HCT116 (cell line): ENCODE results near the gene SIVA1. TPM values are rescaled to one million over a fixed set of nuclear protein-coding genes. Genes with fewer than 3 reads are reported as not detected.

ENCODE experiments used
- ATAC-seq: fragments of 200-7000 bp; cut with Tn5 transposase; 2 replicates; pipeline ENCODE4 v1.9.1; 2020; ENCODE audit warnings: mild to moderate bottlenecking, moderate library complexity
- BruUV-seq: library from RNA; stranded (reverse); fragments of 400-500 nt; replicated peaks from 2 replicates; lab custom pipeline; 2021; lab: Mats Ljungman, UMichigan
- CTCF ChIA-PET: fragments of 300-600 bp; sonication (Branson Sonifier 250); formaldehyde crosslinking; loops from one replicate; lab custom pipeline; 2021; ENCODE audit warnings: antibody characterized with exemption; lab: Charles Lee
- POLR2A ChIA-PET: fragments of 300-600, 350-600 bp; sonication (Branson Sonifier 250); formaldehyde crosslinking; loops from one replicate; lab custom pipeline; 2021; ENCODE audit warnings: antibody characterized with exemption; lab: Charles Lee
- RAD21 ChIA-PET, 2 experiments: fragments of 300-600 bp; sonication (Branson Sonifier 250); formaldehyde crosslinking; loops; one replicate each; lab custom pipeline; 2023; ENCODE audit warnings: low total read pairs in 2 of 2; ENCODE audit not compliant: uncharacterized antibody in 2 of 2, unreplicated experiment in 2 of 2, low non-redundant PET in 1 of 2; lab: Charles Lee
- DNase-seq: peaks from one replicate; pipeline ENCODE4 v3.0.0-alpha.2; 2010; ENCODE audit warnings: low read depth, low spot score
- H2AFZ ChIP-seq: fragments of 200-600 bp; shearing (Covaris generic), sonication (generic); 2 replicates; pipeline ENCODE4 v1.6.1; 2017; ENCODE audit warnings: low read depth, mixed run types, mixed read lengths, antibody characterized with exemption, low read length; ENCODE audit not compliant: poor library complexity, severe bottlenecking
- H3K27ac ChIP-seq: 2 replicates; pipeline ENCODE4 v1.5.1; 2012; ENCODE audit warnings: low read depth, low read length
- H3K27me3 ChIP-seq: fragments of 200-600 bp; sonication (generic); 2 replicates; pipeline ENCODE4 v1.6.1; 2016; ENCODE audit warnings: mixed run types, low read length, mixed read lengths; ENCODE audit not compliant: insufficient read depth
- H3K36me3 ChIP-seq, 2 experiments: fragments of 200-500 bp in 1 of 2; fragments of 200-600 bp in 1 of 2; sonication (Bioruptor generic) in 1 of 2; sonication (generic) in 1 of 2; 2 replicates each; pipeline versions ENCODE4 v1.5.1 to v1.6.1; 2014 to 2016; ENCODE audit warnings: low read length in 2 of 2, inconsistent platforms in 1 of 2, mixed read lengths in 1 of 2, mixed run types in 1 of 2; ENCODE audit not compliant: insufficient read depth in 2 of 2, control insufficient read depth in 1 of 2
- H3K4me1 ChIP-seq, 2 experiments: fragments of 200-600 bp in 1 of 2; sonication (generic) in 1 of 2; 2 replicates each; pipeline versions ENCODE4 v1.5.1 to v1.6.1; 2012 to 2017; ENCODE audit warnings: low read length in 2 of 2, inconsistent platforms in 1 of 2, mild to moderate bottlenecking in 1 of 2, mixed read lengths in 1 of 2, mixed run types in 1 of 2, moderate library complexity in 1 of 2; ENCODE audit not compliant: insufficient read depth in 2 of 2, control insufficient read depth in 1 of 2
- H3K4me2 ChIP-seq: fragments of 200-600 bp; sonication (generic); 2 replicates; pipeline ENCODE4 v1.6.1; 2017; ENCODE audit warnings: mixed run types, low read length, mixed read lengths
- H3K4me3 ChIP-seq, 2 experiments: fragments of 200-600 bp in 1 of 2; sonication (generic) in 1 of 2; replicated peaks in 1 of 2; 2 replicates each; pipeline ENCODE4 v1.5.1; 2011 to 2016; ENCODE audit warnings: low read length in 2 of 2, control low read depth in 1 of 2, low read depth in 1 of 2, mild to moderate bottlenecking in 1 of 2, mixed read lengths in 1 of 2, mixed run types in 1 of 2
- H3K79me2 ChIP-seq: fragments of 200-600 bp; sonication (generic); 2 replicates; pipeline ENCODE4 v1.6.1; 2017; ENCODE audit warnings: mild to moderate bottlenecking, mixed run types, low read length, moderate library complexity, mixed read lengths; ENCODE audit not compliant: insufficient read depth
- H3K9ac ChIP-seq: fragments of 200-600 bp; sonication (generic); 2 replicates; pipeline ENCODE4 v1.6.1; 2016; ENCODE audit warnings: low read length, mixed read lengths
- H3K9me2 ChIP-seq: fragments of 200-600 bp; sonication (generic), shearing (Covaris generic); 2 replicates; pipeline ENCODE4 v1.6.1; 2017; ENCODE audit warnings: mixed run types, mild to moderate bottlenecking, moderate library complexity; ENCODE audit not compliant: insufficient read depth
- H3K9me3 ChIP-seq, 2 experiments: fragments of 200-500 bp in 1 of 2; fragments of 200-600 bp in 1 of 2; sonication (Bioruptor generic) in 1 of 2; sonication (generic) in 1 of 2; 2 replicates each; pipeline ENCODE4 v1.6.1; 2014 to 2017; ENCODE audit warnings: low read length in 2 of 2, mixed read lengths in 2 of 2, inconsistent platforms in 1 of 2, low read depth in 1 of 2, mild to moderate bottlenecking in 1 of 2, mixed run types in 1 of 2, moderate library complexity in 1 of 2; ENCODE audit not compliant: control insufficient read depth in 1 of 2, insufficient read depth in 1 of 2
- H4K20me1 ChIP-seq: fragments of 200-600 bp; sonication (generic), shearing (Covaris generic); 2 replicates; pipeline ENCODE4 v1.6.1; 2017; ENCODE audit warnings: mixed run types, mild to moderate bottlenecking, moderate library complexity; ENCODE audit not compliant: insufficient read depth
- ATF3 ChIP-seq: IDR thresholded peaks from 2 replicates; pipeline ENCODE4 v1.6.1; 2012
- CBX3 ChIP-seq: IDR thresholded peaks from 2 replicates; pipeline ENCODE4 v1.6.1; 2012; ENCODE audit warnings: low read depth
- CEBPB ChIP-seq: IDR thresholded peaks from 2 replicates; pipeline ENCODE4 v1.6.1; 2012; ENCODE audit warnings: low read depth
- CTCF ChIP-seq, 3 experiments: fragments of 200-600 bp in 1 of 3; sonication (generic) in 1 of 3; IDR thresholded peaks in 2 of 3; conservative IDR thresholded peaks in 1 of 3; 2 replicates each; pipeline ENCODE4 v1.5.1; 2012 to 2017; ENCODE audit warnings: low read depth in 2 of 3, low read length in 2 of 3, antibody characterized with exemption in 1 of 3, borderline replicate concordance in 1 of 3, control low read depth in 1 of 3, mild to moderate bottlenecking in 1 of 3, mixed read lengths in 1 of 3, mixed run types in 1 of 3, moderate library complexity in 1 of 3; ENCODE audit not compliant: insufficient read depth in 1 of 3
- EGR1 ChIP-seq: IDR thresholded peaks from 2 replicates; pipeline ENCODE4 v1.6.1; 2012; ENCODE audit warnings: low read depth
- ELF1 ChIP-seq: IDR thresholded peaks from 2 replicates; pipeline ENCODE4 v1.6.1; 2012; ENCODE audit warnings: low read depth, borderline replicate concordance
- FOSL1 ChIP-seq: IDR thresholded peaks from 2 replicates; pipeline ENCODE4 v1.6.1; 2012; ENCODE audit warnings: low read depth
- JUND ChIP-seq: IDR thresholded peaks from 2 replicates; pipeline ENCODE4 v1.6.1; 2012
- REST ChIP-seq: IDR thresholded peaks from 2 replicates; pipeline ENCODE4 v1.6.1; 2012; ENCODE audit warnings: low read depth
- SIN3A ChIP-seq: IDR thresholded peaks from 2 replicates; pipeline ENCODE4 v1.6.1; 2012; ENCODE audit warnings: low read depth
- SP1 ChIP-seq: IDR thresholded peaks from 2 replicates; pipeline ENCODE4 v1.6.1; 2012; ENCODE audit warnings: low read depth
- SRF ChIP-seq: IDR thresholded peaks from 2 replicates; pipeline ENCODE4 v1.6.1; 2012; ENCODE audit warnings: low read depth
- intact Hi-C: fragments of 100-400 bp; cut with micrococcal nuclease; formaldehyde crosslinking; loops from 2 replicates; pipeline ENCODE4 v1.10.0; 2022
- total RNA-seq: library from RNA; stranded (reverse); gene quantifications from one replicate; pipeline ENCODE4 v1.2.1, GENCODE V29; 2021; ENCODE audit not compliant: unreplicated experiment
- TF ChIP-seq, protein P1 (sequence below): IDR thresholded peaks from 2 replicates; pipeline ENCODE4 v1.6.1; 2011; ENCODE audit warnings: mild to moderate bottlenecking, low read length, moderate library complexity; ENCODE audit not compliant: insufficient replicate concordance; ENCODE audit errors: extremely low read depth

Gene SIVA1
- total RNA-seq, 1 experiment from 2014 or later: 141 TPM

DNA sequence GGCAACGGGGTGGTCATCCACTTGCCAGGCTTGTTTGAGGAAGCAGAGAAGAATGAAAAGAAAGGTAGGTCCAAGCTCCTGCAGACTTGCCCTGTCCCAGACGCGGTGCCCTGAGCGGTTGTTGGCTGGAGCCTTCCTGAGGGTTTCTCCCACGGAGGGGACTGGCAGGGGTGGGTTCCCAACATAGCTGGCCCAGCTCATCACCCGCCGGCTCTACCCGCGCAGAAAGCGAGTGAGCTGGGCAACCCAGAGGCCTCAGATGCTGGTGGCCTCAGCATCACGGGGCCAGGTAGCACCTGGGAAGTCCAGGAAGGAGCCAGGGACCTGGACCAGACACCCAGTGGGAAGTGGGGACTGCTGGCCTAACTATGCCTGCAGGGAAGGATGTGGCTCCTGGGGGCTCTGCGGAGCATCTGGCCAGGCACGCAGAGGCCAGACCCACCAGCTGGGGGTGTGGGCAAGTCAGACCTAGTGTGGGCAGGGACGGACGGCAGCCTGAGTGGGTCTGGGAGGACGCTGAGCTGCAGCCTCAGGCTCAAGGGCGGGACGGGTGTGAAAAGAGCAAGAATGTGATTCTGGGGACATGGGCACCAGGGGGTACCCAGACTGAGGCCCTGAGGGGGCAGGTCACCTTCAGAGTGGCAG is 14.4 kb upstream of the SIVA1 start:
- peaks cover 0 to under 1% of the 10 kb centered on the region in 2 experiments; a peak in 2 of 4 replicates for H3K4me1 ChIP-seq
- BruUV-seq: no TSS peak
- H3K9me2 ChIP-seq: no peaks in the 10 kb centered on the region
- ChIA-PET CTCF (no interaction called here), POLR2A (no interaction called here), RAD21 (no interaction called here)
- no peaks in the 10 kb centered on the region for H4K20me1 ChIP-seq
- no peak overlapping the region for H3K27ac ChIP-seq
- no peaks in the 10 kb centered on the region for H3K36me3 ChIP-seq
- H3K4me3 ChIP-seq: no peak overlapping the region
- no peaks in the 10 kb centered on the region for H3K27me3 ChIP-seq
- no peak overlapping the region for H2AFZ ChIP-seq
- H3K79me2 ChIP-seq: no peaks in the 10 kb centered on the region
- no peak overlapping the region for H3K4me2 ChIP-seq
- no peak overlapping the region for H3K9ac ChIP-seq
- TF ChIP-seq SIN3A: no peak
- DNase-seq (no peak), ATAC-seq (no peak)
- H3K9me3 ChIP-seq: no peaks in the 10 kb centered on the region
- intact Hi-C loops: no loop called here

DNA sequence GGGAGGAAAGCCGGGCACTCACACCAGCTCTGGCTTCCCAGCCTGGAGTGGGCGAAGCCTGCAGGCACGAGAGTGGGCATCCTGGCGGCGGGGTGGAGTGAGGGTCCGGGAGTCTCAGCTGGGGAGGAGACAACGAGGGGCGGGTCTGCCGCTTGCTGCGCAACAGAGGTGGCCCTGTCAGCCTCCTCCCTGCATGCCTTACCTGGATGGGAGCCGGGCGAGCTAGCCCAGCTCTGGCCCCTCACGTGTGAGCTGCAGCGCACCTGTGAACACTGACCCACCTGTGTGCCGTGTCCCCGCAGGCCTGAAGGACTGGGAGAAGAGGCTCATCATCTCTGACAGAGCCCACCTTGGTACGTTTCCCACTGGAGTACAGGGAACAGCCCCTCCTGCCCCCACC is 13.9 kb upstream of the SIVA1 start:
- ChIA-PET POLR2A (no interaction called here), CTCF (no interaction called here), RAD21 (no interaction called here)
- Histone ChIP-seq H4K20me1 (no peaks in the 10 kb centered on the region), H3K9ac (no peak overlapping the region), H3K36me3 (no peaks in the 10 kb centered on the region), H3K27ac (no peak overlapping the region), H2AFZ (no peak overlapping the region), H3K9me3 (no peaks in the 10 kb centered on the region), H3K9me2 (no peaks in the 10 kb centered on the region), H3K79me2 (no peaks in the 10 kb centered on the region), H3K4me3 (no peak overlapping the region), H3K27me3 (no peaks in the 10 kb centered on the region), H3K4me1 (no peaks in the 10 kb centered on the region; a peak in 1 of 4 replicates), H3K4me2 (no peak overlapping the region)
- ATAC-seq: no peak
- no peak for DNase-seq
- intact Hi-C loops: no loop called here
- no TSS peak for BruUV-seq
- TF ChIP-seq CTCF (IDR thresholded peaks at IDR 0.05 in 2 of 3, conservative IDR thresholded peaks at IDR 0.05 in 1 of 3; ENCODE audit: borderline replicate concordance in 1 of 3, insufficient read depth in 1 of 3, low read depth in 2 of 3, low read length in 2 of 3) (no peak), SRF (no peak), CBX3 (no peak), CEBPB (no peak), ELF1 (no peak), SIN3A (no peak), ATF3 (no peak), EGR1 (no peak), SP1 (no peak), REST (no peak), FOSL1 (no peak), JUND (no peak)
- TF ChIP-seq, protein P1, sequence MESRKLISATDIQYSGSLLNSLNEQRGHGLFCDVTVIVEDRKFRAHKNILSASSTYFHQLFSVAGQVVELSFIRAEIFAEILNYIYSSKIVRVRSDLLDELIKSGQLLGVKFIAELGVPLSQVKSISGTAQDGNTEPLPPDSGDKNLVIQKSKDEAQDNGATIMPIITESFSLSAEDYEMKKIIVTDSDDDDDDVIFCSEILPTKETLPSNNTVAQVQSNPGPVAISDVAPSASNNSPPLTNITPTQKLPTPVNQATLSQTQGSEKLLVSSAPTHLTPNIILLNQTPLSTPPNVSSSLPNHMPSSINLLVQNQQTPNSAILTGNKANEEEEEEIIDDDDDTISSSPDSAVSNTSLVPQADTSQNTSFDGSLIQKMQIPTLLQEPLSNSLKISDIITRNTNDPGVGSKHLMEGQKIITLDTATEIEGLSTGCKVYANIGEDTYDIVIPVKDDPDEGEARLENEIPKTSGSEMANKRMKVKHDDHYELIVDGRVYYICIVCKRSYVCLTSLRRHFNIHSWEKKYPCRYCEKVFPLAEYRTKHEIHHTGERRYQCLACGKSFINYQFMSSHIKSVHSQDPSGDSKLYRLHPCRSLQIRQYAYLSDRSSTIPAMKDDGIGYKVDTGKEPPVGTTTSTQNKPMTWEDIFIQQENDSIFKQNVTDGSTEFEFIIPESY: no peak
